ENCODE measurements around the gene DISP2.

DISP2 gene

DNA sequence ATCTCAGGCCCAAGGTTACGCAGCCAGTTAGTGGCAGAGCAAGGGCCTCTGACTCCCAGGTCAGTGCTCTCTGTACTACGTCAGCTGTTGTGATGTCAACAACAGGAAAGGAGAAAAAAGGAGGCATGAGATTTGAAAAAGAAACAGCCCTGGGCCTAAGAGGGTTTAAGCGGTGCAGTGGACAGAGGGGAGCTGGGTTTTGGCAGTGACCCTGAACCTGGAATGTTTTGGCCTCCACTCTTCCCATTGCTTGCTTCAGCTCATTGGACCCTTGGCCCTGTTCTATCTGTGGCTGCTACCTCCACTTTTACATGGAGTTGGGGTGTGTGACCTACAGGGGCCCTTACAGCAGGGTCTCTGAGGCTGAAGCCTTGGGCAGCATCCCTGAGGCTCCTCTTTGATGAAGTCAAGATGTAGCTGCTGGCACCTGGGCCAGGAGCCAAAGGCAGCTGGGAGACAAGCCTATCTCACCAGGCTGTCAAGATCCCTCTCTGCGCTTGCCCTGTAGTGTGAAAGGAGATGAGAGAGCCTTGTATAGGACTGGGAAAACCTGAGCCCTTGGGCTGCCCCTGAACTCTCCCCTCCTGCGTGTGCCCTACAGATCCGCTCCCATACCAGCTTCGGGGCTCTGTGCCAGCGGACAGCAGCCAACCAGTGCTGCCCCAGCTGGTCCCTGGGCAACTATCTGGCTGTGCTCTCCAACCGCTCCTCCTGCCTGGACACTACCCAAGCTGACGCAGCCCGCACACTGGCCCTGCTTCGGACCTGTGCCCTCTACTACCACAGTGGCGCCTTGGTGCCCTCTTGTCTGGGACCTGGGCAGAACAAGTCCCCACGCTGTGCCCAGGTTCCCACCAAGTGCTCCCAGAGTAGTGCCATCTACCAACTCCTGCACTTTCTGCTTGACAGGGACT, 8.7 kb downstream of the DISP2 start:
- DNase-seq = no peak

DNA sequence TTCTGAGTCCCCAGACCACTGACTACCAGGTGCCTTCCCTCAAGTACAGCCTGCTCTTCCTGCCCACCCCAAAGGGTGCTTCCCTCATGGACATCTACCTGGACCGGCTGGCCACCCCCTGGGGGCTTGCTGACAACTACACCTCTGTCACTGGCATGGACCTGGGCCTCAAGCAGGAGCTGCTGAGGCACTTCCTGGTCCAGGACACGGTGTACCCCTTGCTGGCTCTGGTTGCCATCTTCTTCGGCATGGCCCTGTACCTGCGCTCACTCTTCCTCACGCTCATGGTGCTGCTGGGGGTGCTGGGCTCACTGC, 9.3 kb downstream of the DISP2 start:
- no peak for DNase-seq

DNA sequence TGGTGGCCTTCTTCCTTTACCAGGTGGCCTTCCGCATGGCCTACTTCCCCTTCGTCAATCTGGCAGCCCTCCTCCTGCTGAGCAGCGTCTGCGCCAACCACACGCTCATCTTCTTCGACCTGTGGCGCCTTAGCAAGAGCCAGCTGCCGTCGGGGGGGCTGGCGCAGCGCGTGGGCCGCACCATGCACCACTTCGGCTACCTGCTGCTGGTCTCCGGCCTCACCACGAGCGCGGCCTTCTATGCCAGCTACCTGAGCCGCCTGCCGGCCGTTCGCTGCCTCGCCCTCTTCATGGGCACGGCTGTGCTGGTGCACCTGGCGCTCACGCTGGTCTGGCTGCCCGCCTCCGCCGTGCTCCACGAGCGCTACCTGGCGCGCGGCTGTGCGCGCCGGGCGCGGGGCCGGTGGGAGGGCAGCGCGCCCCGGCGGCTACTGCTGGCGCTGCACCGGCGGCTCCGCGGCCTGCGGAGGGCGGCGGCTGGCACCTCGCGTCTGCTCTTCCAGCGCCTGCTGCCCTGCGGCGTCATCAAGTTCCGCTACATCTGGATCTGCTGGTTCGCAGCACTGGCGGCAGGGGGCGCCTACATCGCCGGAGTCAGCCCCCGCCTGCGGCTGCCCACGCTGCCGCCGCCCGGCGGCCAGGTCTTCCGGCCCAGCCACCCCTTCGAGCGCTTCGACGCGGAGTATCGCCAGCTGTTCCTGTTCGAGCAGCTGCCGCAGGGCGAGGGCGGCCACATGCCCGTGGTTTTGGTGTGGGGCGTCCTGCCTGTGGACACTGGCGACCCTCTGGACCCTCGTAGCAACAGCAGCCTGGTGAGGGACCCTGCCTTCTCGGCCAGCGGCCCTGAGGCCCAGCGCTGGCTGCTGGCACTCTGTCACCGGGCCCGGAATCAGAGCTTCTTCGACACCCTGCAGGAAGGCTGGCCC, 9.9 kb downstream of the DISP2 start:
- DNase-seq = peak; percentile 36

DNA sequence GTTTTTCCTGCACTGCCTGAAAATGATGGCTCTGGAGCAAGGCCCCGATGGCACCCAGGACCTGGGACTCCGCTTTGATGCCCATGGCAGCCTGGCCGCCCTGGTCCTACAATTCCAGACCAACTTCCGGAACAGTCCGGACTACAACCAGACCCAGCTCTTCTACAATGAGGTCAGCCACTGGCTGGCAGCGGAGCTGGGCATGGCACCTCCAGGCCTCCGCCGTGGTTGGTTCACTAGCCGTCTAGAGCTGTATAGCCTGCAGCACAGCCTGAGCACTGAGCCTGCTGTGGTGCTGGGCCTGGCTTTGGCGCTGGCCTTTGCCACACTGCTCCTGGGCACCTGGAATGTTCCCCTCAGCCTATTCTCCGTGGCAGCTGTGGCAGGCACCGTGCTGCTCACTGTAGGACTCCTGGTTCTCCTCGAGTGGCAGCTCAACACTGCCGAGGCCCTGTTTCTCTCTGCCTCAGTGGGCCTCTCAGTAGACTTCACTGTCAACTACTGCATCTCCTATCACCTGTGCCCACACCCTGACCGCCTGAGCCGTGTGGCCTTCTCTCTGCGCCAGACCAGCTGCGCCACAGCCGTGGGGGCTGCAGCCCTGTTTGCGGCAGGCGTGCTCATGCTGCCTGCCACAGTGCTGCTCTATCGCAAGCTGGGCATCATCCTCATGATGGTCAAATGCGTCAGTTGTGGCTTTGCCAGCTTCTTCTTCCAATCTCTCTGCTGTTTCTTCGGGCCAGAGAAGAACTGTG, 10.9 kb downstream of the DISP2 start:
- no peak for DNase-seq

DNA sequence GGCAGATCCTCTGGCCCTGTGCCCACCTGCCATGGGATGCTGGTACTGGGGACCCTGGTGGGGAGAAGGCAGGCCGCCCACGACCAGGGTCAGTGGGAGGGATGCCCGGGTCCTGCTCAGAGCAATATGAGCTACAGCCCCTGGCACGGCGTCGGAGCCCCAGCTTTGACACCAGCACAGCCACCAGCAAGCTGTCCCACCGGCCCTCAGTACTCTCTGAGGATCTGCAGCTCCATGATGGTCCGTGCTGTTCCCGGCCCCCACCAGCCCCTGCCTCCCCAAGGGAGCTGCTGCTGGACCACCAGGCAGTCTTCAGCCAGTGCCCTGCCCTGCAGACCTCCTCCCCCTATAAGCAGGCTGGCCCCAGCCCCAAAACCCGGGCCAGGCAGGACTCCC, 11.5 kb downstream of the DISP2 start:
- no peak for DNase-seq

DNA sequence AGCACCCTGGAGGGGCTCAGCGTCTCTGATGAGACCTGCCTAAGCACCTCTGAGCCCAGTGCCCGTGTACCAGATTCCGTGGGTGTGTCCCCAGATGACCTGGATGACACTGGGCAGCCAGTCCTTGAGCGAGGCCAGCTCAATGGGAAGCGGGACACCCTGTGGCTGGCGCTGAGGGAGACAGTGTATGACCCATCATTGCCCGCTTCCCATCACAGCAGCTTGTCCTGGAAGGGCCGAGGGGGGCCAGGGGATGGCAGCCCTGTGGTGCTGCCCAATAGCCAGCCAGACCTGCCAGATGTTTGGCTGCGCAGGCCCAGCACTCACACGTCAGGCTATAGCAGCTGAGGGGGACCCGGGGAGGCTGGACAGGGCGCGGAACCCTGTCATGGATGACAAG, 12.0 kb downstream of the DISP2 start:
- DNase-seq = no peak

DNA sequence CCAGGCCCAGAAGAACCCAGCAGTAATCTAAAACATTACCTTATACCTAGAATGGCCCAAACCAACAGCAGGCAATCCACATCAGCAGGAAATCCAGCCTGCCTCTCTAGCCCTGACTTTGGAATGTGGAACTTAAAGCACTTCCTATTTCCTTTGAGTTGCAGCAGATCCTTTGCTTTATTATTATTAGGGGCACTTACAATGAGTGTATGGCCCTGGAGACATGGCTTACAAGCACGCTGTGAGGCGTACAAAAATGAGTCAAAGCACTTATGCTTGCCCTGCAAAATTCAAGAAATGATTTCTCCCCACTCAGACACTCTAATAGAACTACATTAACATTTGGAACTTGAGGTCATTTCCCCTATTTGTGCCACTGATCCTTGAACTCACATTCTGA, 15.0 kb downstream of the DISP2 start:
- DNase-seq = no peak

DNA sequence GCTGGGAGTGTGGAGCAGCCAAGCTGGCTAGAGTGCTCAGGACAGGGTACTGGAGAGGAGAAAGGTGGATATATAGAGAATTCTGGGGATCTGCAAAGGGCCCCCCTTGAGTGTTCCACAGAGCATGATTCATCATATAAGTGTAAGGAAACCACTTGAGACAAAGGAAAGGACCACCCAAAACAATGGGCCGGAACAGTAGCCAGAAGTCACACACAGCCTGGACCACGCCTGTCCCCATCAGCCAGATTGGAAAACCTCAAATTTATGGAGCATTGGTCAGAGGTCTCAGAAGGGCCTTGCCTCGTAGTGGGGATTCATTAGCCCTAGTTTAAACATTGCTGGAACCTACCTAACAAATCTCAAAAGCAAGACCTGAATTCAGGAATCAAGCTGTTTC, 19.6 kb downstream of the DISP2 start:
- DNase-seq = no peak

DNA sequence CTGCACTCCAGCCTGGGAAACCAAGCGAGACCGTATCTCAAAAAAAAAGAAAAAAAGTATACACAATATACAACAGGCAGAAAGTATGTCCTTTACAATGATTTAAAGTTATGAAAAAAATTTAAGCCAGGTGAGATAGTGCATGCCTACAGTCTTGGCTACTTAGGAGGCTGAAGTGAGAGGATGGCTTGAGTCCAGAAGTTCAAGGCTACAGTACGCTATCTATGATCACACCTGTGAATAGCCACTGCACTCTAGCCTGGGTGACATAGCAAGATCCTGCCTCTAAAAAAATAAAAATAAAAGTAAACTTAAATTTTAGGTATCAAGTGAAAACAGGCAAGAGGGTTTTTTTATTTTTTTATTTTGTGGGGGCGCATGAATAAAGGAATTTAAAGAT, 21.4 kb downstream of the DISP2 start:
- no peak for DNase-seq

DNA sequence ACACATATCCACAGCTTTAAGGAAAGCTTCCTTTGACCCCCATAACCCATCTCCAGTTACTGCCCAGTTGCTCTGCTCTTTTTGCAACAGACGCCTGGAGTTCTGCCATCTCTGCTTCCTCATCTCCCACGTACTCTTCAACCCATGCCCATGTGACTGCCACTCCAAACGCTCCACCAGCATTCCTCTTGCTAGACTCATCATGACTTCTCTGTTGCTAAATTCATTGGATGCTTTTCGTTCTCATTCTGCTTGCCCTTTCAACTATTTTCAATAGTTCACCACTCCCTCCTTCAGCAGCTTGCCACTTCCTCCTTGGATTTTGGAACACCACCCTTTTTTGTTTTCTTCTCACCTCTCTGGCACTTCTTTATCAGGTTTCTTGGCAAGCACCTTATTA, 21.8 kb downstream of the DISP2 start:
- peak; percentile 48 for DNase-seq

DNA sequence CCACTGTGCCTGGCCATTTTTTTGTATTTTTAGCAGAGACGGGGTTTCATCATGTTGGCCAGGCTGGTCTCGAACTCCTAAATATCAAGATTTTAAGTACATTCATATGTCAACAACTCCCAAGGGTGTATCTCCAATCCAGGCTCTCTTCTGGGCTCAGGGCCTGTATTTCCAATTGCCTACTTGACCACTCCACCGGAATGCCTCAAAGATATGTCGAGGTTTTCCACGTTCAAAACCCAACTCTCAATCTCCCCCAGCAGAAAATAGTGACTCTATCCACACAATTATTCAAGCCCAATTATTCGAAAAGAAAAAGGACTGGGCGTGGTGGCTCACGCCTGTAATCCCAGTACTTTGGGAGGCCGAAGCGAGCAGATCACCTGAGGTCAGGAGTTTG, 22.6 kb downstream of the DISP2 start:
- no peak for DNase-seq

DNA sequence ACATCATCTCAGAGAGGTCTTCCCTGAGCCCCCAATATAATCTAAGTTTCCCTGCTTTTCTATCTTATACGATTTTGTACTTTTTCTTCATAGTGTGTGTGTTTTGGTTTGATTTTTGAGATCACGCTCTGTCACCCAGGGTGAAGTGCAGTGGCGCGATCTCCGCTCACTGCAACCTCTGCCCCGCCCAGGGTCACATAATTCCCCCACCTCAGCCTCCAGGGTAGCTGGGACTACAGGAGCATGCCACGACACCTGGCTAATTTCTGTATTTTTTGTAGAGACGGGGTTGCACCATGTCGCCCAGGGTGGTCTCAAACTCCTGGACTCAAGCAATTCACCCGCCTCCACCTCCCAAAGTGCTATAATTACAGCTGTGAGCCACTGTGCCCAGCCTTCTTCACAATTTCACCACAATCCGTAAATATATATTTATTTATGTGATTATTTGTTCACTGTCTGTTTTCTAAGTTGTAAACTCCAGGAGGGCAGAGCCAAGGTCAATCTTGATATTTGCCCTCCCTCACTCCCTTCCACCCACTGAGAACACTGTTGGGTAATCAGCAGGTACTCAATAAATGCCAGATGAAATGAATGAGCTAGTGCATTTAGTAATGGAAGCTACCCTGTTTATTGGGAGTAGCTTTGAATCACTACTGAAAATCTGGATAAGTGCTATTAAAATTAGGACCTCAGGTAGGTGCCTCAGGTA, 24.0 kb downstream of the DISP2 start:
- DNase-seq = no peak

DNA sequence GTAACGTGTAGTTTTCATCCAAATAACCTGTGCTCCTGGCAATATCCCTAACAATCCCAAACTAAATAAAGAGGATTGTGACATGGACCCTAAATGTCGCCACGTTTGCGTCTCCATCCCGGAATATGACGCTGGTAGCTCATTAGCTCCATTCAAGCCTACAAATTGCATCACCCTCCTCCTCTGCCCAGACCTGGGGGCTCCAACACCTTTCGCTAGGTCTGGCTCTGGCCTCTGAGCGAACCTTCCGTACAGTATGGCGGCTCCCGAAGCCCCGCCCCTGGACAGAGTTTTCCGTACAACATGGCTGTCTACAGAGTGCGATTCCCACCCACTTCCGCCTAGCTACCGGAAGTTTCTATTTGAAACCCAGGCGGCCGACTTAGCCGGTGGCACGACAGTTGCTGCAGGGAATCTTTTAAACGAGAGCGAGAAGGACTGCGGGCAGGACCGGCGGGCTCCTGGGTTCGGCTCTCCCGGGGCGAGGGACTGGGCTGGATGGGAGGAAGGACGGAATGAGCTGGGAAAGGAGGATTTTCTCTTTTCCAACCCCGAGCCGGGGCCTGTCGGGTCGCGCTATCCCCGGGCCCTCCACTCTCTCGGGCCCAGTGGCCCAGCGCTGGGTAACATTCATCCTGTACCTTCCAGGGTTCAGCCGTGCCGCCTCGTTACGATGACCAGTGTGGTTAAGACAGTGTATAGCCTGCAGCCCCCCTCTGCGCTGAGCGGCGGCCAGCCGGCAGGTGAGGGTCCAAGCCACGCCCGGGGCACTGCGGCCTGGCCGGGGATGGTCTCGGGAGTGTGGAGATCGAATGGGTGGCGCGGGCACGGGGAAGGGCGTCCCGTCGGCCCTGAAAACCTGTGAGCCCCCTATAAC, 24.8 kb downstream of the DISP2 start, which contains the start of gene KNSTRN:
Gene KNSTRN (plus strand): TSS at position 142 of the 877 bp plus-strand sequence. CDS start 115 bp downstream, at position 257.
- peak; percentile 74 for DNase-seq

DNA sequence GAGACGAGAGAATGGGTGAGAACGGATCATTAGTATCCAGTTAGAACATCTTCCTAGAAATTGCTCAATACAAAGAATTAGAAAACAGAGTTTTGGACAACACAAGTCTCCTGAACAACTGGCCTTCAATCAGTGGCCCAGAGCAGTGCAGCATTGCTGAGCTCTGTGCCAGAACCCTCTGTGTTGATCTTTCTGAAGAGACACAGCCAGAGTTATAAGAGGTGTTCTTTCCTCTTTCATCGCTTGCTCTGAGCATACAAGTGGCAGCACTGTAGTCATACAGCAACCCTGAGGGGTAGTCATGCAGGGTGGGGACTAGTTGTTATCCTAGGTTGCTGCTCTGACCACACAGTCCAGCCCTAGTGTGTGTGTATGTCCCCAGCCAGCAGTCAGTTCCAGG, 28.5 kb downstream of the DISP2 start:
- DNase-seq = no peak

DNA sequence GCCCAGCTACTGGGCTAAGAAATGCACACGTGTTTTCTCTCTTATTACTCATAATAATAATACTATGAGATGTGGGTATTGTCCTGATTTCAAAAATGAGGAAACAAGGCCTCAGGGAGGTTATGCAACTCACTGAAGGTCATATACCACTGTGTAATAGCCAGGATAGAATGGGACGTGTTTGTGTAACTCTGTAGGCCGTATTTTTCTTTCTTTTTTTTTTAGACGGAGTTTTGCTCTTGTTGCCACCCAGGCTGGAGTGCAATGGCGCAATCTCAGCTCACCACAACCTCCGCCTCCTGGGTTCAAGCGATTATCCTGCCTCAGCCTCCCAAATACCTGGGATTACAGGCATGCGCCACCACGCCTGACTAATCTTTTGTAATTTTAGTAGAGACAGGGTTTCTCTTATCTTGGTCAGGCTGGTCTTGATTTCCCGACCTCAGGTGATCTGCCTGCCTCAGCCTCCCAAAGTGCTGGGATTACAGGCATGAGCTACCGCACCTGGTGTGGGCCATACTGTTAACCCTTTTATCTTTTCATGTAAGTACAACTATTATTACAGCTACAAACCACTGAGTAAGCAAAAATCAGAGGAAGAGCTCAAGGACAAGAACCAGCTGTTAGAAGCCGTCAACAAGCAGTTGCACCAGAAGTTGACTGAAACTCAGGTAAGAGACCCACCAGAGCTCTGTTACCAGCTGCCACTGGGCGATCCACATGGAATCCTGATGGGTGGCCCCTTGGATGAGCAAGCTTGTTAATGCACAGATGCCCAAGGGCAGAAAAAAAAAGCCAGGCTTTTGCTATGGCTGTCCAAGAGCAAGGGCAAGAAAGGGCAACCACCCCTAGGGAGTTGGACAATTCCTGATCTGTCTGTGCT, 31.2 kb downstream of the DISP2 start:
- DNase-seq = no peak

DNA sequence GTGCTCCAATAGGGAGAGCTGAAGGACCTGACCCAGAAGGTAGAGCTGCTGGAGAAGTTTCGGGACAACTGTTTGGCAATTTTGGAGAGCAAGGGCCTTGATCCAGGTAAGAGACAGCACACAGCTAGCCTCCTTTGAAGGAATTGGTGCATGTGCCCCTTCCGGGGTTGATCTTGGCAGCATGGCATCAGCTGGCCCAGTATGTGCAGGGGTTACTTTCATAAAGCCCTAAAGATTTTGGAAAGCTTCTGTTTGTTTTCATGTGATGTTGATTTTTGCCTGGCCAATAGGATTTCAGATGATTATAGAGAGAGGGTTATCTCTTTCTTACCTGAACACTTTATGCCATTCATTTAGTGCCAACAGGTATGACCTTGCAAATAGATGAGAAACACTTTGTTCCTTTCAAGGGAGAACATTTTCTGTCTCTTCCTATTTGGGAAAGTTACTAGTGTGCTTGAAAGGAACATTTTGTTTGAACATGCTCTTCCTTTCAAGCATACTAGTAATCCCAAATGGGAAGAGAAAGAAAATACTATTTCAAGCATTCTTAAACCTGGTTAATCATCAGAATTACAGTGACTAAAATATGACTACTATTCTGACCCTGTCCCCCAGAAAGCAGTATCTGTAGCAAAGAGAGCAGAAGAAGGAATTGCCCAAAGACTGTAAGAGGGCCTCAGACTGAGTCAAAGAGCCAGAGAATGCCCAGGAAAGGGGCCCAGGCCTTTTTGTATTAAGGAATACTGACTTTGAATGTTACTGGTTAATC, 32.0 kb downstream of the DISP2 start:
- no peak for DNase-seq

DNA sequence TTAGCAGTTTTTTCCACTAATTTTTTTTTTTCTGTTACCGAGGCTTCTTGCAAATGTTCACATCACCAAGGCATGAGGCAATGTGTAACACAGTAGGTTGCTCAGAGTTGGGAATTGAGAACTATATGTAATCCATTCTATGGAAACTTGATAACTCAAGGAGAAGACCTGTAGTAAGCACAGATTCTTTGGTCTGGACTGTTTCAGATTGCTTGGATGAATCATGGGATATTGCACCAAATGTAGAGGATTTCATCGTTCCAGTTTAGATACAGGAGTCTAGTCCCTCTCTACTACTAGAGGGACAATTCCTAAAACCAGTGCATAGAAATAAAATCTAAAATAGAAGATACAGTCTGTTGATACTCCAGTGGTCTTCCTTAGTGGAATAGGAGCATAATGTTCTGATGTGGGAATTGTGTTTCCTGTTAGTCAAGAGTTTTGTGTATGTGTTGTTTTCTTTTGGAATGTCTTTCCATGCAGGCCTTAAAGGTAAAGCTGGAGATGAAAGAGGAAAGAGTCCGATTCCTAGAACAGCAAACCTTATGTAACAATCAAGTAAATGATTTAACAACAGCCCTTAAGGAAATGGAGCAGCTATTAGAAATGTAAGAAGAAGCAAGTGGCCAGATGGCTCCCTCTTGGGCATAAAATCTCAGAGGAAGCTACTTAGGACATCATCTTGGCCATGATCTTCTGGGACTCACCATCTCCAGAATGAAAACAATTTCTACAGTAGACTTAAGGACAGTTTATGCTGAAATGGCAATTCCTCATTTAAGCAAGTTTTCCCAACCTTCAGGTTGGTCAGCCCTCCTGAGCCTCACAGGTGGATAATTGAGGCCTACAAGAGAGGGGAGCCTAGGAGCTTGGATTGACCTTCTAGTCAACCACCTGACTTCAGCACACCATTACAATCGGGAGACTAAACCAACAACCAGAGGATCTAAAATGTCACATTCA, 35.2 kb downstream of the DISP2 start:
- DNase-seq = no peak

DNA sequence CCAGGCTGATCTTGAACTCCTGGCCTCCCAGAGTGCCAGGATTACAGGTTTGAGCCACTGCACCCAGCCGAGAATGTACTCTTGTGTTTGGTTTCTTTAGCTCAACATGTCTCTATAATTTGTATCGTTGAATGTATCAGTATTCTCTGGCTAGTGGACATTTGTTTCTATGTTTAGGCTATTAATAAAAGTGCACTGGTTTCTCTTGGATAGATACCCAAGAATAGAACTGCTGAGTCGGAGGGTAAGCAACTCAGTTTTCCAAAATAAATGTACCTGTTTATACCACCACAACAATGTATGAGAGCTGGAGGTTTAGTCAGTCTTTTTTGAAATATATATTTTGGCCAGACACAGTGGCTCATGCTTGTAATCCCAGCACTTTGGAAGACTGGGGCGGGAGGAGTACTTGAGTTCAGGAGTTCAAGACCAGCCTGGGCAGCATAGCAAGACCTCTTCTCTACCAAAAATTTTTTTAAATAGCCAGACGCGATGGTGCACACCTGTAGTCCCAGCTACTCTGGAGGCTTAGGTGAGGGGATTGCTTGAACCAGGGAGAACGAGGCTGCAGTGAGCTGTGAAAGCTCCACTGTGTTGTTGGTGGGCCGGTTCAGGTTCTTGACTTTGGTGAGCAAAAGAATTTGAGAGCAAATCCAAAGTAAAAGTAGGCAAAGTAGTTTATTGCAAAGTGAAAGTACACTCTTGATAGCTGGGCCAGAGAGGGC, 39.8 kb downstream of the DISP2 start:
- DNase-seq = no peak
